Brain pericyte (primary cell): ENCODE results near the gene PIGP.
"Not testable (repeated sequence)": the region's sequence is repeated elsewhere in the genome, so short reads cannot be mapped to it uniquely, and the experiment has no call there.

ENCODE experiments used
- DNase-seq: peaks from one replicate; pipeline ENCODE4 v3.0.0-alpha.2; 2012; ENCODE audit warnings: low read depth, low spot score

PIGP gene

DNA sequence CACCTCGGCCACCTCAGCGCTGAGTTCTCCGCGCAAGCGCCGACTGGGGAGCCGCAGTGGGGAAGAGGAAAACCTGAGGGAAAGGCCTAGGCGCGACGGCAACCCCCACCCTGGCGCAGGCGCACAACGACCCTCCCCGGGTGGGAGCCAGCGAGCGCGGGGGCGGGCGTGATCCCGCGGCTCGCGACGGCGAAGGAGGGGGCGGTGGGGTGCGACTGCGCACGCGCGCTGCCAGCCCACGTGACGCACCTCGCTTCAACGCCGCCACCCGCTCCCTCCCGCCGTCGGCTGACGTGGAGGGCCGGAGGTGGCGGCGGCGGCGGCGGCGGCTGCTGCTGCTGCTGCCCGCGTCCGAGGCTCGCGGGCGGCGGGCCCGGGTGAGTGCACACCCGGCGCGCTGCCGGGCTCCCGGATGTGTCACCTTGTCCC lies at the start of gene PIGP, which contains the start of gene TTC3:
TSS of gene PIGP (minus strand) at position 84 of the 429 bp plus-strand sequence. CDS start 556 bp downstream, outside the sequence.
TSS of gene TTC3 (plus strand) at position 267 of the 429 bp plus-strand sequence. CDS start 14,004 bp downstream, outside the sequence.
- peak; percentile 85 for DNase-seq

DNA sequence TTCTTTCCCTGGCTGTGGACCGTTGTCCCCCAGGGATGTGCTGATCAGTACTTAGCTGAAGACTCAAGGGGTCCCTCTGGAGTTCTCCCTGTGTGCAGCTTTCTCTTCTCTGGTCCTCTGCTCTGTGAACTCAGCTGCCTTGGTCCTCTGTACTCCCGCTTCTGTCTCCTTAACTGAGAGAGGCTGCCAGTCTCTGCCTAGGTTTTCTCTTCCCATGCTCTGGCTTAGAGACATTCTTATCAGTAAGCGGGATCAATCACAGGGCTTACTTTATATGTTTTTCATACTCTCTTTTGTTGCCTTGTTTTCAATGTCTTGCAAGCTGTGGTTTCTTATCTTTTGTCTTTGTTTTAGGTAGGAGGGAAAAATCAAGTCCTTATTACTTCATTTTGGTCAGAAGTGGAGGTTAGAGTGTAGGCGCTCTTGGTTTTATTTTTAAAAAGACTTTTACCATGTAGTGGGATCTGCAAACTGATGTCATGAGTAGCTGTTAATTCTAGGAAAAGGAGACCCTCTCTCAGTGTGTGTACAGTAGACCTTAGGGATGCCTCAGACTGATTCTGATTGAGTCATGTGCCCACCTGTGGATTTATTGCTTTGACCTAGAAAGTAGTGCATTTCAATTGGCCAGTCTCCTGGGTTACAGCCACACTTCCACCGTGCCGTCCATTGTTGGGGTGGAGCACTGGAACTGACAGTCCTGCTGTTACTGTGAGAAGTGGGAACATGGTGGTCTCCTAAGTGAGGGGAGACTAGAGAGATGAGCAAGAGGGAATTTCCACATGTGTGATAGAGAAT lies 46.7 kb upstream of the PIGP start:
- DNase-seq = no peak

DNA sequence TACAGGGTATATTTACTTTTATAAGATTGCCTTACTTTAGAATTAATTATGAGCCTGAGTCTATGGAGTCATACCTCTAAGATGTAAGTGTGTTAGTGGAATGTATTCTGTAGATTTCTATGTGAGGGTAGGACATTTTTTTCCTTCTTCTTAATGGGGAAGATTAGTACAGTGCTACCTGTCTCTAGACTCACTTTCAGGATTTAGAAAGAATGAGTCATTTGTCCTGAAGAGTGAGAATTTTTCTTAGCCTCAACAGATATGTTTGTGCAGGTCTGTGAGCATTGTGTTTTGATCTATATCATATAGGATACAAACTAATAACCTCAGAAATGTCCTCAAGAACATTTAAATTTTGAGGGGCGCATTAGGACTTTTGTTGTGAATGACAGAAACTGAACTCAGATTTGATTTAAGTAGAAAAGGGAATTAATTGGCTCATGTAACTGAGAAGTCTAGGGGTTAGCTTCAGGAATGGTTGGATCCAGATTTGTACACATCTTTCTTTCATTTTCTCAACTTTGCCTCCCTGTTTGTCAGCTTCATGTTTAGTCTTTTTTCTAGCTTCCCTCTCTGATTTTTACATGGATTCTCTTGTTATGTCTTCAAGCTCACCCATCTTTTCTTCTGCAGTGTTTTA lies 45.4 kb upstream of the PIGP start:
- DNase-seq = no peak

DNA sequence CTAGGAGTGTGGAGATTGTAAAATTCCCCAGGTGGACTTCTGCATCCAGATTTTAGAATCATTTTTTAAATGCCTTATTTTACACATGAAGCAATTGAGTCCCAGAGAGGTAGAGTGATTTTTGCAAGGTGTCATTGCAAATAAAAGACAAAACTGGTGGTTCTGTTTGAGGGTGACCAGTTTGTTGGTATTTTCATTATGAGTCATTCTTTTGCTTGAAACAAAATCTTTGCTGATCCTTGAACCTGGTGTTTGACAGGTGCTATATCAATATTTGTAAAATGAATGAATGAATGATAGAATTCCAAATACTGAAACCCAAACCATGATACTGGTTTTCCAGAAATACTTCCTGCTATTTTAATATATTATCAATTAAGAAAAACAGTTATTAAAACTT lies 44.3 kb upstream of the PIGP start:
- DNase-seq = no peak

DNA sequence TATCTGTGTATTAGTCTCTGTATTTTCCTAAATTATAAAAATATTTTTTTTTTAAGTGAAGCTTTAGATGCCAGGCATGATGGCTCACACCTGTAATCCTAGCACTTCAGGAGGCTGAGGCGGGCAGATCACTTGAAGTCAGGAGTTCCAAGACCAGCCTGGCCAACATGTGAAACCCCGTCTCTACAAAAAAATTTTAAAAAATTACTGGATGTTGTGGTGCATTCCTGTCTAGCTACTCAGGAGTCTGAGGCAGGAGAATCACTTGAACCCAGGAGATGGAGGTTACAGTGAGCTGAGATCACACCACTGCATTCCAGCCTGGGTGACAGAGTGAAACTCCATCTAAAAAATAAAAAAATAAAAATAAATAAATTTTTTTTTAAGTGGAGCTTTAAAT lies 43.6 kb upstream of the PIGP start:
- not testable (repeated sequence) for DNase-seq

DNA sequence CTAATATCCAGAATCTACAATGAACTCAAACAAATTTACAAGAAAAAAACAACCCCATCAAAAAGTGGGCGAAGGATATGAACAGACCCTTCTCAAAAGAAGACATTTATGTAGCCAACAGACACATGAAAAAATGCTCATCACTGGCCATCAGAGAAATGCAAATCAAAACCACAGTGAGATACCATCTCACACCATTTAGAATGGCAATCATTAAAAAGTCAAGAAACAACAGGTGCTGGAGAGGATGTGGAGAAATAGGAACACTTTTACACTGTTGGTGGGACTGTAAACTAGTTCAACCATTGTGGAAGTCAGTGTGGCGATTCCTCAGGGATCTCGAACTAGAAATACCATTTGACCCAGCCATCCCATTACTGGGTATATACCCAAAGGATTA lies 41.4 kb upstream of the PIGP start:
- DNase-seq = not testable (repeated sequence)

DNA sequence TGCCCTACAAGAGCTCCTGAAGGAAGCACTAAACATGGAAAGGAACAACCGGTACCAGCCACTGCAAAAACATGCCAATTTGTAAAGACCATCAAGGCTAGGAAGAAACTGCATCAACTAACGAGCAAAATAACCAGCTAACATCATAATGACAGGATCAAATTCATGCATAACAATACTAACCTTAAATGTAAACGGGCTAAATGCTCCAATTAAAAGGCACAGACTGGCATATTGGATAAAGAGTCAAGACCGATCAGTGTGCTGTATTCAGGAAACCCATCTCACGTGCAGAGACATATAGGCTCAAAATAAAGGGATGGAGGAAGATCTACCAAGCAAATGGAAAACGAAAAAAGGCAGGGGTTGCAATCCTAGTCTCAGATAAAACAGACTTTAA lies 38.2 kb upstream of the PIGP start:
- not testable (repeated sequence) for DNase-seq

DNA sequence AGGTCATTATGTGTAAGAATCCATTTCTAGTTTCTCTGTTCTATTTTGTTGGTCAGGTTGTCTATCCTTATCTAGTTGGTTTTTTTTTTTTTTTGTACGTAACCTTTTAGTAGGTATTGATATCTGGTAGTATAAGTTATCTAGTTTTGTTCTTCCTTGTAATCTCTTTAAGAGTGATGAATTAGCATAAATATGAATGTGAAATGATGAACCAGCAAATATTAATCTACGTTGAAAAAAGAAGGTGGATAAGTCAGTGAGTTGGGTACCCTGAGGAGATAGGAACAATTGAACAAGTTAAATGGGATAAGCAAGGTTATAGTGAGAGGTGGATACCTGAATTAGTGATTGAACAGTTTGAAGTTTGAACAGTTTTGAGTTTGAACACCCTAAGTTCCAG lies 34.1 kb upstream of the PIGP start:
- DNase-seq = no peak

DNA sequence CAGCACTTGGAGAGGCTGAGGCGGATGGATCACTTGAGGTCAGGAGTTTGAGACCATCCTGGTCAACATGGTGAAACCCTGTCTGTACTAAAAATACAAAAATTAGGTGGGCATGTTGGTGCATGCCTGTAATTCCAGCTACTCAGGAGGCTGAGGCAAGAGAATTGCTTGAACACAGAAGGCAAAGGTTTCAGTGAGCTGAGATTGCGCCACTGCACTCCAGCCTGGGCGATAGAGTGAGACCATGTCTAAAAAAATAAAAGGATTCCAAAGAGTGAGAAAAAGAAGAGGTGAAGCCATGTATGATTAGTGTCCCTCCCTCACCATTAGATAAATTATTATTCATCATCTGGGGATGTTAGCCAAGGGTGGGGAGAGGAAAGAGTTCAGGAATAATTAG lies 29.9 kb upstream of the PIGP start:
- DNase-seq = not testable (repeated sequence)

DNA sequence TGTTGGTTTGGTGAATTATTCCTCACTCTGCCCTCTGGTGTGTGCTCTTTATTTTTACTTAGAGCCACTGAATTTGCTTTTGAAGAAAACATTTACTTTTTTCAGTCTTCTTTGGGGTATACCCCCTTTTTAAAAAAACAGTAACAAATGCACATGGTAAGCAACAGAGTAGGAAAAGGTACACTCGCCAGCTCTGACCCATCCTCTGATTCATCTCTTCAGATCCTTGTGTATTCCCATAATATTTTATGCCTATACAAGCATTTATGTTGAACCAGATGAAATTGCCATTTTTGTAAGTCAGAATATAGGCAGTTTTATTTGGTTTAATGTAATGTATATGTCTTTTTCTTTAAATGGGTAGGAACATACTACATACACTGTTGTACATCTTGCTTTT lies 28.5 kb upstream of the PIGP start:
- no peak for DNase-seq

DNA sequence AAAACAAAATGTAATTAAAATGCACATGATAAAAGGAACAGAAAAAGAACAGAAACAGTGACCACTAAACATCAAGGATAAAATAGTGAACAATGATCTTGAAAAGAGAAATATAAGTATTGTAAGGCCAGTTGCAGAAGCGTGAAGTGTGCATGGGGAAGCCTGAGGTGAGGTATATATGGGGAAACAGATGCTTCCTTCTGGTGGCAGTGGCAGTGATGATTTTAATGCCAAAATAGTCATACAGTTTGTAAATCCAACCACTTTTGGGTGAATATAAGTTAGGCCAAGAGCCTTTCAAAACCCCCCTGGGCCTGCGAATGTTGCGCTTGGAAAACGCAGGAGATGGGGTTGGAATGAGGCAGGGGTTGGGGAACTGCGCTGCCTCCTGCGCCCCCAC lies 27.4 kb upstream of the PIGP start:
- DNase-seq = no peak

DNA sequence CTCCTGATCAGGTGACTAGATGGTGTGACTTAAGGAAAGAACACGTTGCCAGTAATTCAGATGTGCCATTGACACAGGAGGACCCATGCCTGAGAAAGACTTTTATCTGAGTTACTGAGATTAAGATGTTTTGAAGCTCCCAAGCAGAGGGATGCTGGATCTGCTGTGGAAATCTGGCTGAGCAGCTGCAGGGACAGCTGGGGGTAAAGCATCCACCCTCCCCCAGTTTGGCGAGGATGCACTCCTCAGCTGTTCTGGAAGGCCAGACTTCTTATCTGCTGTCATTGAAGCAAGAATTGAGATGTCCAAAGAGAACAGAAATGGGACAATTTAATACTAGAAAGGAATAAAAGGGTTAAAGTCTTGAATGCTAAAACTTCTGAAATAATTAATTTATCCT lies 25.9 kb upstream of the PIGP start:
- DNase-seq = no peak

DNA sequence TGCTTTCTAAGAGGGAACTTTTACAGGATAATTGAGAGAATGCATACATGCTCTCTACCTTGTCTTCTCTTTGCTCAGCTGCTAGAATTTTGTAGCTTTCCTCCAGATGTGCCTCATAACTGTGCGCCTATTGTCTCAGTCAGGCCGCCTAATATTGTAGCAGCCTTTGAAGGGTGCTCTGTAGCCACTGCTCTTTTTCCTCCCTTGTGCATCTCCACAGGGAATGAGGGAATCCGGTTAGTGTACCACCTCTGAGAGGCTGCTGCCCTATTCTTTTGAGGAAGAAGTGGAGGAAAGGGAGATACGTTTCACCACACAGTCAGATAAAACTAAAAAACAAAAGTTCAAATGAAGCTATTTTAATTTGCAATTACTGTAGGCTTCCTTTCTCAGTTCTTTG lies 22.9 kb upstream of the PIGP start:
- no peak for DNase-seq

DNA sequence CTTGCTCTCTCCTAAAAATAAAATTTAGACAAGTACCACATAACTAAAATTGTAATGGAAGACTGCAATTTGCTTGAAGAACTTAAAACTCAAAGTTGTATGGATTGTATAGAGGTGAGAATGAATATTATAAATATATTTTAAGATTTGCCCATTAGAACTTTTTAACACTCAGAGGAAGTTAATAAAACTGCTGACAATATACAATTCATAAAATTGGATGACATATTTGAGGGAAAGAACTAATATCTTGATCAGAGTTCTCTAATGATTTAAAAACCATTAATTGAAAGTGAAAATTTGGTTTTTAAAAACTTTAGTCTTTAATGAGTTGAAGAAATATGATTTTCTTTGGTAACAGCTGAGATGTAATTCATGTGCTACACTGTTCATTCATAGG lies 21.1 kb upstream of the PIGP start:
- no peak for DNase-seq

DNA sequence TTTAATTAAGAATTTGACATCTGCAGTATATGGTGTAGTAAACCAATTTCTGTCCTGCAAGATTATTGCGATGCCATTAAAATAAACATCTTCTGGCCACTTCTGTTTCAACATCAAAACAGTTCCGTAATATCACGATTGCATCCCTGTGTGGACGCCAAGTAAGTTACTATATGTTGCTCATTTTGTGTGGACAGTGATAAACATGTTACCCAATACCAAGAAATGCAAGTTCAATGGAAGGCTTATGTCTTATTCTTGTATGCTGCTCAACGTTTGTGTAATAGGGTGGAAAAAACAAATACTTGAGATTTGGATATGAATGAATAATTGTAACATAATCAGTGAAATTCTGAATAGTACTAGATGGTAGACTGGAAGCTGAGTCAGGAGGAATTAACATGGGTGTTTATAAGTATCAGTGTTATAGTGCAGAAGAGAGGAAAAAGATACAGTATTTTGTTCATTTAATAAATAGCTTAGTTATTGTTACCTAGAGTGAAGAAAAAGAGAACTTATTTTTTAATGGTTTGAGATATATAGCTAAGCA lies 15.4 kb upstream of the PIGP start:
- no peak for DNase-seq

DNA sequence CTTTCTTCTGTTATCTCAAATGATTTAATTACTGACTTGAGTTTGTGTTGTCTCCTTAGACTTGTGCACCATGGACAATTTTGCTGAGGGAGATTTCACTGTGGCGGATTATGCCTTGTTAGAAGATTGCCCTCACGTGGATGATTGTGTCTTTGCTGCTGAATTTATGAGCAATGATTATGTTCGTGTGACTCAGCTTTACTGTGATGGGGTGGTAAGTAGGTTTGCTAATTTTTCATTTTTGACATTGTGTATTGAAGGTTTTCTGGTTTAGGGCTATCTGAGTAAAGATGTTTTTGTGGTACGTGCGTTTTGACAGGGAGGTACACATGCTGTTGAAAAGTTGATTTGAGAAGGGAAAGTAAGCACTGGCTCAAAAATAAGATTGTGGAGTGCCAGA lies 14.3 kb upstream of the PIGP start:
- no peak for DNase-seq

DNA sequence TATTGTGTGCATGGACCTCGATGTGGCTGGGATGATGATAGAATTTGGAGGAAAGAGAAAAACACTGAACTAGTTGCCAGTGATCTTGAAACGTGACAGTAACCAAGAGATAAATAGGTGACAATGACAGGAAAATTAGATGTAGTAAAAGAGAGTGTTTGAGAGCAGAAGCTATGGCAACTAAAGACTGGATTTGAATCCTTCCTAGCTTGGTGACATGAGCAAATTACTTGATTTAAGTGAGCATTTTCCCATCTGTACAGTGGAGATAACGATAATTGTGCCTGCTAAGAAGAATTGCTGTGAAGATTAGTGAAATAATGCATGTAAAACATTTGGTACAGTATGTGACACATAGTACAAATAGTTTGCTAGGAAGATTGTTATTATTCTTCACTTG lies 12.9 kb upstream of the PIGP start:
- no peak for DNase-seq

DNA sequence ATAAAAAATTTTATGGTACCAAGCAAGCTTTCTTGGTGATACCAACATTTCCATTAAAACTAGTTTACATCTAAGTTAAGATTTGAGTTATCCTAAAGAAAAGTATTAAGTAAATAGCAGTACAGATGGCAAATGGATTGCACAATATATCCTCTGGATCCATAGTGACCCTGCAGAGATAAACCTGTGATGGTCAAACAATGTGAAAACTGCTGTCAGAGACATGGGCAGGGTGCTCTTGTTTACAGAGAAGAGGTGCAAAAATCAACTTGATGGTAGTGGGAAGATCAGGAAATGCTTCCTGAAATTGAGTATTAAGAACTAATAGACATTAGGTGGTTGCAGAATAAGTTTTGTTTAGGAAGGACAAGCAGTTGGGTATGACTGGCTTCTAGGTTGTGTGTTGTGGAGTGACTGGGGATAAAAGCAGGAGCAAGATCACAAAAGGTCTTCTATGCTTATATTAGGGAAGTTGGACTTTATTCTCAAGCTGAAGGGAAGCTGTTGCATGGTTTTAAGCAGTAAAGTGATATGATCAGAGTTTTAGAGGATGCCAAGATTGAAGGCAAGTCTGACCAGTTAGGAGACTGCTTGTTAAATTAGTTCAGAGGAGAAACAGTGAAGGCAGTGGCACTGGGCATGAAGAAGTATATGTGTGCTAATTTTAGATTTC lies 10.1 kb upstream of the PIGP start:
- DNase-seq = no peak

DNA sequence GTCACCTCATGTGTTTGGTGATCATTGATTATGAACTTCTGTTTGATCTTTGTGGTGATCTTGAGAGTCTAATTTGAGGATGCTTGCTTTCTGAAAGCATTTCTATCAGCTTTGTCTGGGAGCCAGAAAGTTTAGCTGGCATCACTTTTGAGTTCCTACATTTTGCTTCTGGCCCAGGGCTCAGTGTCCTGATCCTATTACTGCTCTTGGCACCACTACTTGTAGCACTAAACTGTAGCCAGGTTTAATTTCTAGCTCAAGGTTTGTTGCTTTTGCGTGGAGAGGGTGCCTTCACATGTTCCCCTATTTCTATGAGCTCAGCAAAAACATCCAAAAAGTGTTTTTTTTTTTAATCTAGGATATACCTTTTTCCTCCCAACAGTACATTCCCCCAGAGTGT lies 9.5 kb upstream of the PIGP start:
- no peak for DNase-seq

DNA sequence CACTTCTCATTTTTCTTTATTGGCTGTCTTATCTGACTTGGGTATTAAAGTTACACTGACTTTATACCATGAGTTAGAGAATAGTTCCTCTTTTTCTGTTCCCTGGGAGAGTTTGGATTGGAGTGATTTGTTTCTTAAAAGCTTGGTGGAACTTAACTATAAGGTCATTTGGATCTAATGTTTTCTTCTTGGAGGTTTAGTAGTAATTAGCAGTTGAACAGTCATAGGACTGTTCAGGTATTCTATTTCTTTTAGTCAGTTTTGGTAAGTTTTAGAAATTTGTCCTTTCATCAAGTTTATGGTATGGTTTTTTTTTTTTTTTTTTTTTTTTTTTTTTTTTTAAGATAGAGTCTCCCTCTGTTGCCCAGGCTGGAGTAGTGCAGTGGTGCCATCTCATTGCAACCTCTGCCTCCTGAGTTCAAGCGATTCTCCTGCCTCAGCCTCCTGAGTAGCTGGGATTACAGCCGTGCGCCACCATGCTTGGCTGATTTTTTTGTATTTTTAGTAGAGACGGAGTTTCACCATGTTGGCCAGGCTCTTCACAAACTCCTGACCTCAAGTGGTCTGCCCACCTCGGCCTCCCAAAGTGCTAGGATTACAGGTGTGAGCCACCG lies 6.4 kb upstream of the PIGP start:
- DNase-seq = no peak

DNA sequence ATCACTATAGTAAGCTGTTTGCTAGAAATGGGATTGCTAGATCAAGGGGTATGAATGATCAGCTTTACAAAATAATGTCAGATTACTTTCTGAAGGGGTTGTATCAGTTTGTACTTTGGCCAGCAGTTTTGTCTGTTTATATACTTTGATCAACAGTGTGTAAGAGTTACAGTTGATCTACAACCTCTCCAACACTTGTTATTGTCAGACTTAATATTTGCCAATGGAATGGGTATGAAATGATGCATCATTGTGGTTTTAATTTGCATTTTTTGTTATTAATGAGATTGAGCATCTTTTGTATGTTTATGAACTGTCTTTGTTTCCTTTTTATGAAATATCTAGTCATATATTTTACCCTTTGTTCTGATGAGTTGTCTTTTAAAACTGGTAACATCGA lies 4.5 kb upstream of the PIGP start:
- no peak for DNase-seq
